HG03460 (cell line): ENCODE measurements around the gene DLG2.
A peak's percentile ranks its signal among the peaks of the same experiment; 100 is the strongest.

Experiments
- ATAC-seq: cut with Tn5 transposase; IDR thresholded peaks from one replicate; pipeline ENCODE4 v1.9.1; 2021; ENCODE audit not compliant: unreplicated experiment

DLG2 gene

DNA sequence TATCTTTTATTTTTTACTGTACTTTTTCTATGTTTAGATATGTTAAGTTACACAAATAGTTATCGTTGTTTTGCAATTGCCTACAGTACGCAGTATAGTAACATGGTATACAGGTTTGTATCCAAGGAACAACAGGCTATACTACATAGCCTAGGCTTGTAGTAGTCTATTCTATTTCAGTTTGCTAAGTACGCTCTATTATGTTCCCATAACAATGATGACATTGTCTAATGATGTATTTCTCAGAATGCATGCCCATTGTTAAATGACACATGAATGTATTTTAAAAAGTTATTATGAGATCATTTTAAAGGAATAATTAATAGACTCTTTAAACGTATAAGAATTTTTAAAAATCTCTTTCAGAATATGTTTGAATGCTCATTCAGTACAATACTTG, 1644.3 kb downstream of the DLG2 start:
- ATAC-seq: no peak

DNA sequence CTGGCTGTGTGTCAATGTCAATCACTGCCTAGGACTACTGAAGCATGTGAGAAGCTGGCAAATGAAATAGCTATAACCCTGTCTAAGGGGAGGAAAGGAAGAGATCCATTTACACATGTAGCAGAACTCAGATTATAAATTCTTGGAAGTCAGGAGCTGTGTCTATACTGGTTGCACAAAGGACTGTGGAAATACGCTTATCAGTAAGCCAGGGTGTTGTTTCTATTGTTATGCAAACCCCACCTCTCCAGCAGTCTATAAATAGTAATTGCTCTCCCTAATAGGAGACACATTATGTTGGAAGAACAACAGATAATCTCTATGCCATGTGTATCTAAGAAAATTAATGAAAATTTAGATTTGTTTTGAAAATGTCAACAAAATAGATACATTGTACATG, 1647.6 kb downstream of the DLG2 start:
- ATAC-seq: no peak

DNA sequence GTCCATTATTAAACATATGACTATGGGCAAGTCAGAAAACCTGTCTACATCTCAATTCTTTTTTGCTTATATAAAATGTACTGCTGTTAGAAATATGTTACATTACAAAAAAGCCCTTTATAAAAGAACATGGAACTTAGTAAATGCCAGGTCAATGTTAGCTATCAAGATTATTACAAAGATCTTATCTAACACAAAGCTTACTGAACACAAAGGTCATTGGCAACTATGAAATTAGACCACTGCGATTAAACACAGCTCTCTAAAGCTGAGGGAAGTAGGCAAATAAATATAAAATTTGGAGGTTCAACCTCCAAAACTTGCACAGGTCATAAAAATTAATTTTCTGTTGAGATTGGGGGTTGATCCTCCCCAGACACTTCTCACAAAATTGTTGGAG, 1648.2 kb downstream of the DLG2 start:
- ATAC-seq: no peak

DNA sequence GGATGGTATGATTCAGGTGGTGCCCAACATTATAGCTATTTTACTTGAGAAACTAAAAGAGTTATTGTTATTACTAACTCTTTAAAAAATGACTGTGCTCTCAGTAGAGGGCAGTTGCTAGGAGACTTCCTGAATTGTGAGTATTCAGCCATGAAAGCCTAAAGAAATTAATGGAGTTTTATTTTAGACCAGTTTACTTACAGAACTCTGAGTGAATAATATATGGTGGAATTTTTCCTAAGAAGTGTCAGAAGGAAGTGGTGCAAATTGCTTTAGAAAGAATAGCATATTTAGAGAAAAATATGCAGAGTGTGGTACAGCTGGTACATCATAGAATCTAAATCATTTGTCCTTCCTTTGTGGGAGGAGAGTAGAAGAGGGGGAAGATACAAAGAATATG, 1651.1 kb downstream of the DLG2 start:
- ATAC-seq: no peak

DNA sequence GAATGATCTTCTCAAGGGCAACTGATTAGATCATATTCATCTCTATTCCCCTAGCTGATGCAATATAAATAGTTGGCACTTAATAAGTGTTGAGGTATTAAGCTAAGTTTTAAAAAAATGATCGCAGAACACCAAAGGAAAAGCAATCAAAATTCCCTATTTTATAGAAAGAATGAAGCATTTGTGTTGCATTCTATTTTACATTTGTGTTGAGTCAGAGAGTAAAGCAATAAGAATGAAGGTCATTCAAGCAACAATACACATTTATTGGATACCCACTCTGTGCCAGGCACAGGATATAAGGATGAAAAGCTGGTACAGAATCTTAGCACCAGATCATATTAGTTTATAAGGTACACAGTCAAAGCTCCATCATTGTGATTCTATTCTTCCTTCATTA, 1654.6 kb downstream of the DLG2 start:
- no peak for ATAC-seq

DNA sequence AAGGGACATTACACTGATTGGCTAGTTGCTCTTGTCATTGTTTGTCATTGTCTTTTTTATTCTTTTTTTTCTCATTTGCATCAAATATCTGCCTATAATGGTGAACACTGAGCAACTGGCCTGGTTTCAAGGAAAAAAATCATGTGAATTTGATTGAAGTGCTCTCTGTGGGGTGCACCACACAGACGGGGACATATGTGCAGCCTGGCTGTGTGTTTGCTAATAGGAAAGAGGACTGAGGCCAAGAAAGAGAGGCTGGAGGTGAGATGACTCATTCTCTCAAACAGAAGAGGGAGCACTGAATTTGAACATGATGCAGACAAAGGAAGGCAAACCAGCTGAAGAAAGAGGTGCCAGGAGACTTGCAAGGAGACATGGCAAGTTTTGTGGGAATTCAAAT, 1656.1 kb downstream of the DLG2 start:
- ATAC-seq: no peak

DNA sequence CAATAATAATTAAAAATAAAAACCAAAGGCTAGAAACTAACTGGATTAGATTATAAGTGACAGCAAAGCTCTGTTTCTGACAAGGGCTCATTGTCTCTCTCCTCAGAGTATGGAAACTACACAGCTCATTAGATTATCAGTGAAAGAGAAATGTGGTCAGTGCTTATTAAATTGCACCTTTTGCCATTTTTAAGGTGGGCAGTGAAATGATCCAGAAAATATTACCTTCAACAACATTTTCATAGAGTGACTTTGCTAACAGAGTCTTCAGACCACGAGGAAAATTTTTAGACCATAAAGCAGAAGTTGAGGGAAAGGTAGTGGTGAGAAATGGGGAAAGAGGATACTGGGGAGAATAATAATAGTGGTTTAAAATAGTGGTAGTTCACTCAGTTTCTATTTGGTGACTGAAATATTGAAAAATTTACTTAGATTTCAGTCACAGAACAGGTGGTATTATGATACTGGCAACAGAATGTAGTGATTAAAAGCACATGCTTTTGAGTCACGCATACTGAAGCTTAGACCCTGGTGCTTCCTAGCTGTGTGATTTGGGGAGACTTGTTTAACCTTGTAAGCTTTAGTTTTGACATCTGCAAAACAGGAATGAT, 1657.0 kb downstream of the DLG2 start:
- ATAC-seq: peak; percentile 74

DNA sequence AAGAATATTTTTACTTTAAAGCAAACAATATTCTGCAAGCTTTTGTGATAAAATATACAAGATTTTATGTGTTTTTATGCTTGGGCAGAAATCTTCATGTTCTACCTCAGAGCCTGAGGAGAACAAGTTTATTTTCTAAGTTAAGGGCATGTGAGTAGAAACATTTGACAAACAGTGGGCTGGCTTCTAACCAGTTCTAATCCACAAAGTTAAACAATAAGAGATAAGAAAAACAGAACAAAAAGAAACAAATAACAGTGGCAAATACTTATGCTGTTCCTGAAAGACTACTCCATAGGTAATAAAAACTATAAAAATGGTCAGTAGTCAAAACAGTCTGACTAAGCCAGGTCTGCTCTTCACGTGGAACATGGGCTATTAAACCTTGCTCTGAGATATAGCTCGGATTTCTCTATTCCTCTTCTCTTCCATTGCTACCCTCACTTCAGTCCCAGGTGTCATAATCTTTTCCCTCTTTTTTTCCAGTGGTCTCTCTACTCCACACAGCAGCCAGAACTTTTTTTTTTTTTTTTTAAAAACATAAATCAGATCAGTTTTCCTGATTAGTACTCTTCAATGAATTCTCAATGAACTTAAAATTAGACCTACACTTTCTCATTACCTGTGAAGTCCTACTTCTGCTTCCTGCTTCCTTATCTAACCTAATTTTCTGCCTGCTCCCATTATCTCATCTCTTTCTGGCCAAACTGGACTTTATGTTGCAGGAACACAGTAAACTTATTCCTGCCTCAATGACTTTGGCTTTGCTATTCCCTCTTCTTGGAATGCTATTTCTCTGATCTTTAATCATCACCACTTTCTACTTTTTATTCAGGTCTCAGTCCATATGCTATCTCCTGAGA, 1669.9 kb downstream of the DLG2 start:
- no peak for ATAC-seq

DNA sequence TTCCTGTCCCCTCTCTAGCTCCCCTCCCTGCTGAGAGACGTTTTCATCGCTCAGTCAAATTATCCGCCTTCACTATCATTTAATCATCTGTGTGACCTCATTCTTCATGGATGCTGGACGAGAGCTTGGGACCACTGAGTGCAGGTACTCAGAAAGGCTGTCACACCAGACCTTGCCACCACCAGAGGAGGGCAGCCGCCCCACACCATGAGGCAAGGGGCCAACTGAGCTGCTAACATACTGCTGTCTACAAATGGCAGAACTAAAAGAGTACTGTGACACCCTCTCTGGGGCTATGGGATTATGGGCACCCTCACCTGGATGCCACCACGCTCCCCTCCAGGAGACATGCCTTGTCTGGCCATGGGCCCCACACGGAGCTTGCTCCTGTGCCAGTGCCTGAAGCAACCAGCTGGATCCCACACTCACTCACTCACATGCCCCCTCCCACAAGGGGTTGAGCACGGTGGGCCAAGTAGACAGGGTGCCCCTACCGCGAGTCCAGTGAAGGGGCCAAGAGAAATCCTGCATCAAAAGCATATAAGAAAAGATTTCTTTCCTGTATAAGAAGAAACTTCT, 1670.9 kb downstream of the DLG2 start:
- no peak for ATAC-seq

DNA sequence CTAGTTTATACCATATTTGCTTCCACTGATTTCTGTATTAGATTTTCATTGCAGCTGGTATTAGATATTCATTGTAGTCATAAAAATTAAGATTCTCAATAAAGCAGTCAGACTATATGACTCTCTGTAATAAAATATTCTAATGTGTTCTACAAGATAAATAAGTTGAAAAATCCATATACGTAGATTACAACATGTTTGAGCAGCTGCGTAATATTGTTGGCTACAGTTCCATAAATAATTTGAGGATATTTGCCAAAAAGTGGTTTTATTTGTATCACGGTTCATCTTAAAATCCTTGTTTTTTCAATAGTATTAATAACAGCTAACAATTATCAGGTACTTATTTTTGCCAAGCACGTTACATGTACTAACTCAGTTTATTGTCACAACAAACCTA, 1672.4 kb downstream of the DLG2 start:
- ATAC-seq: no peak

DNA sequence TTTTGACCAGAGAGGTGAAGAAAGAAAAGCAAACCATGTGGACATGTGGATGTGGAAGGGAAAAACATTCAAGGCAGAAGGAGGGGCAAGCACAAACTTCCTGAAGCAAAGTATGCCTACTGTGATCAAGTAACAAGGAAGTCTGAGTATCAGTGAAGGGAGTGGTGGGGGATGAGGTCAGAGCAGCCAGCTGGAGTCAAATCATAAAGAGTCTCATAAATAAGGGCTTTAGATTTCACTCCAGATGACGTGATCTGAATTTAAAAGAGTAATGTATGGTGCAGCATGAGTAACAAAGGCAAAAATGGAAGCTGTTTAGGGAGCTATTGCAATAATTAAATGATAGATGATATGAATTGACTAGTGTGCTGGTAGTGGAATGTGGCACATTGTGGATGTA, 1675.6 kb downstream of the DLG2 start:
- no peak for ATAC-seq

DNA sequence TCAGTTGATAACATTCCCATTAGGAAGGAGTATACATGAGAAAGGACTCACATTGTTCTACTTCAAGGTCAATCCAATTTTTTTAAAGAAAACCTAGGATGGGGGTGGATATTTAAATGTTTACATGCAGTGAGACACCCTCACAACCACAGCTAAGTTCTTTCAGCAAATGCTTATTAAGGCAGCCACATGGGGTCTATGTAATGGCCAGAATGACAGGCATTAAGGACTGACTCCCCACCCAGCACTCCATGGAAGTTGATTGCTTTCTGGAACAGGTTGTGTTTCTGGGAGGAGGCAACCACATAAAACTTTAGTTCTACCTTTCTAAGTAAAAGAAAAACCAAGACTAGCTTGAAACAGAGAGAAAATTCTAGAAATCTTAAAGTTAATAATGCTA, 1678.9 kb downstream of the DLG2 start:
- no peak for ATAC-seq

DNA sequence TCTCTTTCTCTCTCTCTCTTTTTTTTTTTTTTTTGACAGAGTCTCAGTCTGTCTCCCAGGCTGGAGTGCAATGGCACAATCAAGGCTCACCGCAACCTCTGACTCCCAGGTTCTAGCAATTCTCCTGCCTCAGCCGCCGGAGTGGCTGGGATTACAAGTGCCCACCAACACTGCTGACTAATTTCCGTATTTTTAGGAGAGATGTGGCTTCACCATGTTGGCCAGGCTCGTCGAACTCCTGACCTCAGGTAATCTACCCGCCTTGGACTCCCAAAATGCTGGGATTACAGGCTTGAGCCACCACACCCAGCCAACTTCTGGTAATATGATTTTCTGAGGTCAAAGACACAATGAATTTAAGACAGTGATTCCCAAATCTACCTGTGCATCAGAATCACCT, 1681.2 kb downstream of the DLG2 start:
- ATAC-seq: no peak

DNA sequence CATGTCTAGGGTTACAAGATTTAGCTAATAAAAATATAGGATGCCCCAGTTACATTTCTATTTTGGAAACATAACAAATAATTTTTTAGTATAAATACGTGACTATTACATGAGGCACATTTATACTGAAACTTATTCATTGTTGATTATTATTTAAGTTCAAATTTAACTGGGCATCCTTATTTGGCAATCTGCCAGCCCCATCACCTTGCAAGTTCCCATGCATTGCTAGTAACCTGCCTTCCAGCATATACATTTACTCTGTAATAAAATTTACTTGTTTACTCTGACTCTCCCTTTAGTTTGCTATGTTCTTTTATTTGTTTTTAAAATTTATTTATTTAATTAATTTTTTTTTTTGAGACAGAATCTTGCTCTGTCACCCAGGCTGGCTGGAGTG, 1686.1 kb downstream of the DLG2 start:
- ATAC-seq: no peak

DNA sequence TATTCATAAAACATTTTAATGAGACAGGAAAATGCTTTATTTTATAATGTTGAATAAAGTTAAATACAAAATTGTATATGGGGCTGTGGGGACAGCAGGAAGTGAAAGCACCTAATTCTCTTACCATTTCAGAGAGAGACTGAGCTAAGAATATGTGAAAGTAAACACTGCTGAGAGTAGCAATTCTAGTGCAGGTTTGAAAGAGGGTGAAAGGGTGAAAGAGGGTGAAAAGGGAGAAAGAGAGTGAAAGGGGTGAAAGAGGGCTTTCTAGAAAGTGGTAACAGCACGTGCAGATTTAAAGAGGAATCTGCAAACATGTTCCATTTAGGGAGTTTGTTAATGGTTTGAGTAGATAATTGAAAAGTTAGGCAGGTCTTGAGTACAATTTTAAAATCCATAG, 1689.0 kb downstream of the DLG2 start:
- no peak for ATAC-seq

DNA sequence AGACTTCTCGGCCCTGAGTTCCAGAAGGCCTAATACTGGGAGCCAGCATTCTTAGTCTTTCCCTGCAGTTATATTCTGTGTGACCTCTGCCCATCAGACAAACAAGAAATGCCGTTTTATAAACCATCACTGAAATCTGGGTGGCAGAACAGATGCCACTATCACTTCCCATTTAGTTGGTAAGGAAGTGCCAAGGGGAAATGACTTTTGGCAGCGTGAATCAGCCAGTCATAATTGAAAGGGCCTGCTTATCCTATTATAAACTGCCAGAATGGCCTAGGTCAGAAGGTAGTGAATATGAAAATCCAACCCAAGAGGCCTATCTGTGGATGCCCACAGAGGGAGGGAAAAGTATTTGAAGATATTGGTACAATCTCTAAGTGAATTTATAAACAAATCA, 1694.1 kb downstream of the DLG2 start:
- no peak for ATAC-seq

DNA sequence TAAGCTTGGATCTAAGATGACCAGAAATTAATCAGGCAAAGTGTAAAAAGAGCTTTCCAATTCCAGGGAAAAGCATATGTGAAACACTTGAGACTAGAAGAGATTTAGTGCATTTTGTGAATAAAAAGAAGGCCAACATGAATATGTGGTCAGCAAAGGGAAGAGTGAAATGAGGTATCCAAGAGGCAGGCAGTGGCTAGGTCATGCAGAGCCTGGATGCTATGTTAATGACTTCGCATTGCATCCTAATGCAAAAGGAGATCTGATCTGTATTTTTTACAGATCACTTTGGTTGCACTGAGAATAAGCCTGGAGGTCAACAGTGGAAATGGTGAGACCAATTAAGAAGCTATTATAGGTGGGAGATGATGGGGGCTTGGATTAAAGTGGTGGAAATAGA, 1699.7 kb downstream of the DLG2 start:
- no peak for ATAC-seq

DNA sequence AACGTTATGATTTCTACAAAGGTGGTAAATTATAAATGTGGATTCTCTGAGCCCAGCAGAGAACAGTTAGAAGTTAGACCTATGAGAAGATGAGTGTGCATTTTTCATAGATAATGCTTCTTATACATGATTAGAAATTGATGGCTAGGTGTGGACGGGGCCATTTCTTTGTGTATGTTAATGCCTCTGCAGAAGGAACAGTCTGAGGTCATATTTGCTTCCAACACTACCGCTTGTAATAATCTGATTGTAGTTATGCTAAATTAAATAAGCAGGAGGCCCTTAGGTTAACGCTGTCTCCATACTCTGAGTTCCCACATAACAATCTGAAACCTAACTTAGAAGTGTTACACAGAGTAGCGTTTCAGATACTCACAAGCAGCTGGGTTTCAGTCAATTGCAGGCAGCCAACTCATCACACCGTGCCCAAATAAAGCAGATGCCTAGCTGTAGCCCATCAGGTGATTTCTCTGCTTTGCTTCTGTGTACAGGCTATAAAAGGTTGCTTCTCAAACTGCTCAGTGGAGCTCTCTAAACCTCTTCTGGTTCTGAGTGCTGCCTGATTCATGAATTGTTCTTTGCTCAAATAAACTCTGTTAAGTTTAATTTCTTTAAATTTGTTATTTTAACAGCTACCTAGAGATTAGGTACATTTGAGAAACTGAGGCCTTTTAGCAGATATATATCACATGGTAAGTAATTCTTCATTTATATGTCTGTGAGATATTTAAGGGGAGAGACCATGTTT, 1702.2 kb downstream of the DLG2 start:
- no peak for ATAC-seq

DNA sequence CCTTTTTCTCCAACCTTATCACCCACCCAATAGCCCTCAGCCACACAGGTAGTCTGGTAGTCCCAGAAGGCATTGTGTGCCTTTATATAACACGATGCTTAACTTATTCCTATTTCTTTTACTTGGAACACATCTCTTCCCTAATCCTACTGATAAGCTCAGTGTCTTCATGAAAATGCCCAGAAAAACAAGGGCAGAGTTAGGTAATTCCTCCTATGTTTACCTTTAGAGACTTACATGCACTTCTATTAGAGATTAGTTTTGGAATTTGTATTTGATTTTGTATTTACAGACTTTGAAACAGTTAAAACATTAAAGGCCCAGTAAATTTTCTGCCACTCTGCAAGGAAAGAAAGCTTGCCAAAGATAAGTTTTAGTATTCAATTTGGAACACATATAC, 1703.2 kb downstream of the DLG2 start:
- ATAC-seq: no peak

DNA sequence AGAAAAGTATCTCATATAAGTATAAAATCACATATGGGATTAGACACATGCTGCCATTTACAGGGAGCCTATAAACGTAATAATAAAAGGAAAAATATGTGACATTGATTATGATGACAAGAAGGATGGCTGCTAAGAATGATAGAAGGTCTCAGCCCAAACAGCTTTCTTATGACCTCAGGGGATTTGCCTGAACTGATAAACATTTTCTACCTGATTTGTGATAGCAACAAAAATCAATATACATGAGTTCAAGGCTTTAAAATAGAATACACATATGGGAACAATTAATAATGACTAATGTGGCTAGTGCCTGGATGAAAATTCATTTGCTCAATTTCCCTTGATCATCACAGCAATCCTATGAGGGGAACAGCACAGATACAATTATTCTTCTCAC, 1704.2 kb downstream of the DLG2 start:
- no peak for ATAC-seq

DNA sequence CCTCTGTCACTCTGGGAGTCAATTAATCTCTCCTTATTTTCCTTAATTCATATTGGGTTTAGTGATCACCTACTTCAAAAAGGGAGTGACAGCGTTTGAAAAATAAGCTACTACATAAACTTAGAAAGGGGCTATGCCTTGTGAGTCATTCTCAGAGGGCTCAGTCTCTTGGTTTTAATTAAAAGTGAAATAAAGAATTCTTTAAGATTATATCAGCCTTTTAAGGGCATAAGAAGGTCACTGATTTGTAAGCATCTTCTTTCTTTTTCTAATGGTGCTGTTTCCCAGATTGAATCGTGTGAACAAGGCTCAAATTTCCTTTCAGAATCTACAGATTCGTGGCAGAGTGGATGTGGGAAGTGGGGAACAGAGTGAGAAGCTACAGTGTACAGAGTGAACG, 1704.8 kb downstream of the DLG2 start:
- no peak for ATAC-seq
